Mesothelial cell of epicardium (in vitro differentiated cells): ENCODE measurements around the gene DNAH7. TPM values are rescaled to one million over a fixed set of nuclear protein-coding genes. Genes with fewer than 3 reads are reported as not detected.

Source experiments
- DNase-seq, 2 experiments: peaks; one replicate each; pipeline ENCODE4 v3.0.0; 2021; ENCODE audit warnings: low spot score in 2 of 2; ENCODE audit not compliant: unreplicated experiment in 2 of 2
- H3K27ac Mint-ChIP-seq: 2 replicates; pipeline ENCODE4 v1.8.0; 2021; ENCODE audit warnings: mixed read lengths
- H3K27me3 Mint-ChIP-seq: 2 replicates; pipeline ENCODE4 v1.8.0; 2021; ENCODE audit warnings: low read depth, mixed read lengths
- H3K36me3 Mint-ChIP-seq: 2 replicates; pipeline ENCODE4 v1.8.0; 2021; ENCODE audit warnings: mixed read lengths
- H3K4me1 Mint-ChIP-seq: 2 replicates; pipeline ENCODE4 v1.8.0; 2021; ENCODE audit warnings: mixed read lengths
- H3K4me3 Mint-ChIP-seq: 2 replicates; pipeline ENCODE4 v1.8.0; 2021; ENCODE audit warnings: mild to moderate bottlenecking, moderate library complexity, mixed read lengths
- H3K9me3 Mint-ChIP-seq: 2 replicates; pipeline ENCODE4 v1.8.0; 2021; ENCODE audit warnings: mixed read lengths
- CTCF ChIP-seq: fragments of 200-600 bp; sonication (generic); IDR thresholded peaks from one replicate; pipeline ENCODE4 v1.5.0; 2021; ENCODE audit warnings: antibody characterized with exemption; ENCODE audit not compliant: unreplicated experiment
- total RNA-seq: library from RNA; stranded (reverse); gene quantifications from 3 replicates; pipeline ENCODE4 v1.2.1, GENCODE V29; 2021

Gene DNAH7
- total RNA-seq, 1 donor from 2014 or later, result 0.63 TPM

- H3K27me3 Mint-ChIP-seq, result no peaks in the 10 kb centered on the region
- no peak for TF ChIP-seq CTCF
- no peak overlapping the region for H3K27ac Mint-ChIP-seq
Measured at GRCh38 chr2:195759877-195760276, 308.8 kb downstream of the DNAH7 start.

GRCh38 chr2:195758846-195759245, 309.8 kb downstream of the DNAH7 start:
- no peak for DNase-seq
- TF ChIP-seq CTCF, result no peak
- Mint-ChIP-seq H3K27me3 (no peaks in the 10 kb centered on the region), H3K4me3 (no peak overlapping the region), H3K9me3 (peaks cover 34% of the 10 kb centered on the region), H3K36me3 (no peaks in the 10 kb centered on the region), H3K27ac (no peak overlapping the region), H3K4me1 (no peaks in the 10 kb centered on the region)

More at GRCh38 chr2:195759877-195760276, 308.8 kb downstream of the DNAH7 start:
- peaks cover 42% of the 10 kb centered on the region for H3K9me3 Mint-ChIP-seq
- H3K4me1 Mint-ChIP-seq, result no peaks in the 10 kb centered on the region
- H3K36me3 Mint-ChIP-seq, result no peaks in the 10 kb centered on the region
- H3K4me3 Mint-ChIP-seq, result no peak overlapping the region
- DNase-seq, result no peak

GRCh38 chr2:195756218-195756942, 312.3 kb downstream of the DNAH7 start:
- no peak for DNase-seq
- Mint-ChIP-seq H3K9me3 (peaks cover 12% of the 10 kb centered on the region), H3K27me3 (no peaks in the 10 kb centered on the region), H3K4me3 (no peak overlapping the region), H3K27ac (no peak overlapping the region), H3K4me1 (no peaks in the 10 kb centered on the region), H3K36me3 (peaks cover 4% of the 10 kb centered on the region)
- no peak for TF ChIP-seq CTCF

- Mint-ChIP-seq H3K27ac (no peak overlapping the region), H3K9me3 (peaks cover 22% of the 10 kb centered on the region), H3K36me3 (peaks cover 45% of the 10 kb centered on the region), H3K27me3 (no peaks in the 10 kb centered on the region), H3K4me1 (peaks cover 3% of the 10 kb centered on the region), H3K4me3 (no peak overlapping the region)
- no peak for TF ChIP-seq CTCF
- no peak for DNase-seq
Measured at GRCh38 chr2:195741191-195741590, 327.4 kb downstream of the DNAH7 start.

GRCh38 chr2:195737511-195738325, 330.9 kb downstream of the DNAH7 start:
- Mint-ChIP-seq H3K27me3 (no peaks in the 10 kb centered on the region), H3K36me3 (peaks cover 37% of the 10 kb centered on the region), H3K4me1 (peaks cover 6% of the 10 kb centered on the region), H3K4me3 (no peak overlapping the region), H3K9me3 (peaks cover 13% of the 10 kb centered on the region), H3K27ac (no peak overlapping the region)
- no peak for DNase-seq
- no peak for TF ChIP-seq CTCF
